ENCODE measurements around the gene E2F4. TPM values are rescaled to one million over a fixed set of nuclear protein-coding genes. Genes with fewer than 3 reads are reported as not detected.

The E2F4 gene
- polyA plus RNA-seq, 4 donors = 53.3 to 79.1 (median 62.8) TPM

- DNase-seq (ENCODE audit: low read depth in 4 of 4, low spot score in 2 of 4) = no peak
These were observed 1.2 kb upstream of the E2F4 start for GRCh38 chr16:67190448-67191399.

- DNase-seq (ENCODE audit: low read depth in 4 of 4, low spot score in 2 of 4) = no peak
These were observed 452 bp upstream of the E2F4 start for GRCh38 chr16:67191411-67191994.

- DNase-seq (ENCODE audit: low read depth in 4 of 4, low spot score in 2 of 4) = no peak
These were observed 916 bp downstream of the E2F4 start for GRCh38 chr16:67192781-67193361.

GRCh38 chr16:67193536-67193935, 1.6 kb downstream of the E2F4 start:
- DNase-seq (ENCODE audit: low read depth in 4 of 4, low spot score in 2 of 4) = no peak

GRCh38 chr16:67194260-67194659, 2.3 kb downstream of the E2F4 start:
- DNase-seq (ENCODE audit: low read depth in 4 of 4, low spot score in 2 of 4) = no peak

GRCh38 chr16:67195676-67196075, 3.7 kb downstream of the E2F4 start:
- no peak for DNase-seq (ENCODE audit: low read depth in 4 of 4, low spot score in 2 of 4)

GRCh38 chr16:67196881-67197280, 4.9 kb downstream of the E2F4 start:
- no peak for DNase-seq (ENCODE audit: low read depth in 4 of 4, low spot score in 2 of 4)

- DNase-seq (ENCODE audit: low read depth in 4 of 4, low spot score in 2 of 4) = no peak
These were observed 5.7 kb downstream of the E2F4 start for GRCh38 chr16:67197704-67198103.

- DNase-seq (ENCODE audit: low read depth in 4 of 4, low spot score in 2 of 4) = no peak
These were observed 6.3 kb downstream of the E2F4 start for GRCh38 chr16:67198238-67198734.

GRCh38 chr16:67199011-67199807, 7.3 kb downstream of the E2F4 start, which contains the start of gene ELMO3:
Gene ELMO3, plus strand, starts transcription at chr16:67199131. Its CDS starts 196 bp downstream, at chr16:67199327.
- DNase-seq (ENCODE audit: low read depth in 4 of 4, low spot score in 2 of 4) = no peak

GRCh38 chr16:67199808-67200198, 7.8 kb downstream of the E2F4 start:
- DNase-seq (ENCODE audit: low read depth in 4 of 4, low spot score in 2 of 4) = no peak

- no peak for DNase-seq (ENCODE audit: low read depth in 4 of 4, low spot score in 2 of 4)
These were observed 8.5 kb downstream of the E2F4 start for GRCh38 chr16:67200491-67200890.

GRCh38 chr16:67201411-67202345, 9.7 kb downstream of the E2F4 start:
- DNase-seq (ENCODE audit: low read depth in 4 of 4, low spot score in 2 of 4) = no peak

GRCh38 chr16:67202426-67202825, 10.5 kb downstream of the E2F4 start:
- DNase-seq (ENCODE audit: low read depth in 4 of 4, low spot score in 2 of 4) = no peak

- DNase-seq (ENCODE audit: low read depth in 4 of 4, low spot score in 2 of 4) = no peak
These were observed 11.1 kb downstream of the E2F4 start for GRCh38 chr16:67202956-67203493.

- DNase-seq (ENCODE audit: low read depth in 4 of 4, low spot score in 2 of 4) = no peak
These were observed 12.1 kb downstream of the E2F4 start for GRCh38 chr16:67204076-67204475.

GRCh38 chr16:67206129-67206837, 14.3 kb downstream of the E2F4 start:
- no peak for DNase-seq (ENCODE audit: low read depth in 4 of 4, low spot score in 2 of 4)

- no peak for DNase-seq (ENCODE audit: low read depth in 4 of 4, low spot score in 2 of 4)
These were observed 14.9 kb downstream of the E2F4 start for GRCh38 chr16:67206838-67207248.
